ENCODE measurements around the gene THAP4.

The THAP4 gene

GRCh38 chr2:241563571-241563980, 73.4 kb downstream of the THAP4 start:
- no peak overlapping the region for H3K9ac ChIP-seq (ENCODE audit: low read length)
- no peaks in the 10 kb centered on the region for H3K79me2 ChIP-seq (ENCODE audit: insufficient read depth, low read length)
- H3K9me3 ChIP-seq (ENCODE audit: insufficient read depth, low read length) = no peaks in the 10 kb centered on the region
- no peak for TF ChIP-seq CTCF (IDR thresholded peaks at IDR 0.05; ENCODE audit: insufficient read depth, low read length, poor library complexity, severe bottlenecking)
- TF ChIP-seq EZH2phosphoT487 (conservative IDR thresholded peaks at IDR 0.05; ENCODE audit: low read length) = no peak
- H3K4me3 ChIP-seq (ENCODE audit: insufficient read depth, low read length, poor library complexity, severe bottlenecking) = no peak overlapping the region
- H3K9me2 ChIP-seq (replicated peaks; ENCODE audit: insufficient read depth, low read length) = no peaks in the 10 kb centered on the region
- H2AFZ ChIP-seq (ENCODE audit: low read depth, low read length, severe bottlenecking) = no peak overlapping the region
- H3F3A ChIP-seq (ENCODE audit: insufficient read depth) = no peaks in the 10 kb centered on the region
- no peaks in the 10 kb centered on the region for H3K27me3 ChIP-seq (ENCODE audit: low read length)
- no peak overlapping the region for H3K27ac ChIP-seq (ENCODE audit: low read depth, low read length)
- no peak overlapping the region for H3K4me2 ChIP-seq (ENCODE audit: low read depth, low read length, poor library complexity, severe bottlenecking)
- no peaks in the 10 kb centered on the region for H3K36me3 ChIP-seq (ENCODE audit: low read length)
- H4K20me1 ChIP-seq (ENCODE audit: low read depth, low read length) = no peaks in the 10 kb centered on the region

GRCh38 chr2:241563031-241563507, 73.9 kb downstream of the THAP4 start:
- TF ChIP-seq EZH2phosphoT487 (conservative IDR thresholded peaks at IDR 0.05; ENCODE audit: low read length) (no peak), CTCF (IDR thresholded peaks at IDR 0.05; ENCODE audit: insufficient read depth, low read length, poor library complexity, severe bottlenecking) (no peak)
- H3K9me2 ChIP-seq (replicated peaks; ENCODE audit: insufficient read depth, low read length) = no peaks in the 10 kb centered on the region
- H3K79me2 ChIP-seq (ENCODE audit: insufficient read depth, low read length) = no peaks in the 10 kb centered on the region
- H4K20me1 ChIP-seq (ENCODE audit: low read depth, low read length) = no peaks in the 10 kb centered on the region
- no peak overlapping the region for H3K9ac ChIP-seq (ENCODE audit: low read length)
- no peaks in the 10 kb centered on the region for H3K27me3 ChIP-seq (ENCODE audit: low read length)
- no peaks in the 10 kb centered on the region for H3F3A ChIP-seq (ENCODE audit: insufficient read depth)
- H3K27ac ChIP-seq (ENCODE audit: low read depth, low read length) = no peak overlapping the region
- no peaks in the 10 kb centered on the region for H3K36me3 ChIP-seq (ENCODE audit: low read length)
- no peak overlapping the region for H3K4me2 ChIP-seq (ENCODE audit: low read depth, low read length, poor library complexity, severe bottlenecking)
- H2AFZ ChIP-seq (ENCODE audit: low read depth, low read length, severe bottlenecking) = no peak overlapping the region
- no peaks in the 10 kb centered on the region for H3K9me3 ChIP-seq (ENCODE audit: insufficient read depth, low read length)
- H3K4me3 ChIP-seq (ENCODE audit: insufficient read depth, low read length, poor library complexity, severe bottlenecking) = no peak overlapping the region

GRCh38 chr2:241562269-241562891, 74.6 kb downstream of the THAP4 start:
- Histone ChIP-seq H3K79me2 (ENCODE audit: insufficient read depth, low read length) (no peaks in the 10 kb centered on the region), H3K9me3 (ENCODE audit: insufficient read depth, low read length) (no peaks in the 10 kb centered on the region), H3K9me2 (replicated peaks; ENCODE audit: insufficient read depth, low read length) (no peaks in the 10 kb centered on the region), H3K27me3 (ENCODE audit: low read length) (no peaks in the 10 kb centered on the region), H3K4me3 (ENCODE audit: insufficient read depth, low read length, poor library complexity, severe bottlenecking) (no peak overlapping the region), H3K36me3 (ENCODE audit: low read length) (no peaks in the 10 kb centered on the region), H3F3A (ENCODE audit: insufficient read depth) (no peaks in the 10 kb centered on the region), H3K27ac (ENCODE audit: low read depth, low read length) (no peak overlapping the region), H4K20me1 (ENCODE audit: low read depth, low read length) (no peaks in the 10 kb centered on the region), H2AFZ (ENCODE audit: low read depth, low read length, severe bottlenecking) (no peak overlapping the region), H3K4me2 (ENCODE audit: low read depth, low read length, poor library complexity, severe bottlenecking) (no peak overlapping the region), H3K9ac (ENCODE audit: low read length) (no peak overlapping the region)
- TF ChIP-seq EZH2phosphoT487 (conservative IDR thresholded peaks at IDR 0.05; ENCODE audit: low read length) (no peak), CTCF (IDR thresholded peaks at IDR 0.05; ENCODE audit: insufficient read depth, low read length, poor library complexity, severe bottlenecking) (no peak)

All from SU-DHL-6 (cell line).